K562 (cell line): ENCODE results near the gene KIRREL1. TPM values are rescaled to one million over a fixed set of nuclear protein-coding genes. Genes with fewer than 3 reads are reported as not detected.

ENCODE experiments used
- ATAC-seq: fragments of 200-7000 bp; cut with Tn5 transposase; 3 replicates; pipeline ENCODE4 v1.9.1; 2020; ENCODE audit warnings: moderate library complexity
- BruUV-seq: library from RNA; stranded (reverse); fragments of 400-500 nt; replicated peaks from 2 replicates; lab custom pipeline; 2021; lab: Mats Ljungman, UMichigan
- CTCF ChIA-PET: fragments of 300-600 bp; formaldehyde crosslinking; extraction: SDS; loops from one replicate; lab custom pipeline; 2021; ENCODE audit warnings: low intra/inter-chr PET ratio; lab: Yijun Ruan, JAX
- POLR2A ChIA-PET: fragments of 300-600, 350-650 bp; sonication (Branson Sonifier 250); formaldehyde crosslinking; extraction: SDS; loops from one replicate; lab custom pipeline; 2021; ENCODE audit warnings: antibody characterized with exemption, inconsistent platforms; lab: Yijun Ruan, JAX
- DNase-seq, 4 experiments: peaks; one replicate each; pipeline versions ENCODE4 v3.0.0 to v3.0.0-alpha.2; 2011 to 2018; ENCODE audit warnings: low spot score in 3 of 4, mixed read lengths in 3 of 4; ENCODE audit errors: extremely low read depth in 1 of 4
- FAIRE-seq: peaks from 2 replicates; lab custom pipeline; 2011; peaks lifted over from hg19 to GRCh38; lab: Jason Lieb, UNC
- H2AFZ ChIP-seq: 2 replicates; pipeline ENCODE4 v1.6.0; 2011; ENCODE audit warnings: low read depth, low read length, control low read depth, inconsistent platforms
- H3K27ac ChIP-seq: fragments of 200-600 bp; 3 replicates; pipeline ENCODE4 v1.8.0; 2011; ENCODE audit warnings: low read depth, mild to moderate bottlenecking, control low read depth, inconsistent platforms, low read length, moderate library complexity, mixed read lengths; ENCODE audit errors: extremely low read depth
- H3K27me3 ChIP-seq, 2 experiments: fragments of 300-600 bp in 1 of 2; 2 replicates in 1 of 2; 3 replicates in 1 of 2; pipeline versions ENCODE4 v1.6.0 to v1.8.0; 2011; ENCODE audit warnings: inconsistent platforms in 2 of 2, low read length in 2 of 2, mild to moderate bottlenecking in 1 of 2, mixed read lengths in 1 of 2, moderate library complexity in 1 of 2; ENCODE audit not compliant: control insufficient read depth in 2 of 2, insufficient read depth in 2 of 2
- H3K36me3 ChIP-seq: fragments of 300-600 bp; 3 replicates; pipeline ENCODE4 v1.8.0; 2011; ENCODE audit warnings: mild to moderate bottlenecking, low read length, inconsistent platforms; ENCODE audit not compliant: control insufficient read depth, insufficient read depth
- H3K4me1 ChIP-seq, 2 experiments: fragments of 200-600 bp in 1 of 2; replicated peaks in 1 of 2; 2 replicates in 1 of 2; 3 replicates in 1 of 2; pipeline versions ENCODE4 v1.5.1 to v1.8.0; 2011; ENCODE audit warnings: inconsistent platforms in 2 of 2, low read length in 2 of 2, mild to moderate bottlenecking in 1 of 2, mixed read lengths in 1 of 2, moderate library complexity in 1 of 2; ENCODE audit not compliant: control insufficient read depth in 2 of 2, insufficient read depth in 2 of 2
- H3K4me2 ChIP-seq: 2 replicates; pipeline ENCODE4 v1.6.1; 2011; ENCODE audit warnings: low read length, control low read depth, inconsistent platforms, mixed read lengths; ENCODE audit not compliant: insufficient read depth
- H3K4me3 ChIP-seq: fragments of 200-600 bp; sonication (generic), shearing (Covaris generic); 2 replicates; pipeline ENCODE4 v1.5.1; 2016; ENCODE audit warnings: control low read depth, inconsistent platforms
- H3K79me2 ChIP-seq: fragments of 200-600 bp; 3 replicates; pipeline ENCODE4 v1.8.0; 2011; ENCODE audit warnings: low read length, inconsistent platforms; ENCODE audit not compliant: control insufficient read depth, insufficient read depth
- H3K9ac ChIP-seq, 2 experiments: 2 replicates each; pipeline versions ENCODE4 v1.6.0 to v1.6.1; 2011; ENCODE audit warnings: low read depth in 2 of 2, low read length in 2 of 2, control low read depth in 1 of 2, inconsistent platforms in 1 of 2, mild to moderate bottlenecking in 1 of 2, mixed read lengths in 1 of 2; ENCODE audit not compliant: insufficient read depth in 1 of 2
- H3K9me1 ChIP-seq: one replicate; pipeline ENCODE4 v1.6.0; 2011; ENCODE audit warnings: inconsistent platforms, mild to moderate bottlenecking, low read length, moderate library complexity; ENCODE audit not compliant: control insufficient read depth, insufficient read depth
- H3K9me3 ChIP-seq: replicated peaks from 2 replicates; pipeline ENCODE4 v1.5.1; 2011; ENCODE audit warnings: low read depth, low read length, inconsistent platforms; ENCODE audit not compliant: control insufficient read depth, insufficient read depth
- H4K20me1 ChIP-seq: replicated peaks from 2 replicates; pipeline ENCODE4 v1.6.1; 2011; ENCODE audit warnings: low read length, inconsistent platforms, mixed read lengths; ENCODE audit not compliant: control insufficient read depth, insufficient read depth
- ARNT ChIP-seq, 2 experiments: fragments of 450-650 bp; IDR thresholded peaks; 2 replicates each; pipeline ENCODE4 v1.6.1; 2016; ENCODE audit warnings: mild to moderate bottlenecking in 1 of 2
- CEBPB ChIP-seq: fragments of 450-650 bp; IDR thresholded peaks from 2 replicates; pipeline ENCODE4 v1.6.1; 2016; ENCODE audit warnings: missing genetic modification characterization, missing compliant biosample characterization
- EHMT2 ChIP-seq: fragments of 450-650 bp; IDR thresholded peaks from 2 replicates; pipeline ENCODE4 v1.6.1; 2018; ENCODE audit warnings: antibody characterized with exemption
- HDAC1 ChIP-seq, 2 experiments: fragments of 450-650 bp; IDR thresholded peaks; 2 replicates each; pipeline ENCODE4 v1.6.1; 2016 to 2017; ENCODE audit warnings: inconsistent platforms in 1 of 2, mild to moderate bottlenecking in 1 of 2, moderate library complexity in 1 of 2
- MXI1 ChIP-seq: IDR thresholded peaks from 2 replicates; pipeline ENCODE4 v1.6.1; 2011; ENCODE audit warnings: low read depth, mild to moderate bottlenecking, improper control_type of control experiment, low read length
- NRF1 ChIP-seq, 2 experiments: fragments of 450-650 bp; IDR thresholded peaks in 1 of 2; conservative IDR thresholded peaks in 1 of 2; 2 replicates each; pipeline ENCODE4 v1.6.1; 2014; ENCODE audit warnings: mild to moderate bottlenecking in 2 of 2
- PHTF2 ChIP-seq: fragments of 250-450 bp; sonication (Bioruptor Pico); IDR thresholded peaks from 2 replicates; pipeline ENCODE4 v1.5.0; 2021; ENCODE audit warnings: mild to moderate bottlenecking
- POLR2H ChIP-seq: IDR thresholded peaks from 2 replicates; pipeline ENCODE4 v1.6.1; 2016; ENCODE audit warnings: missing genetic modification characterization, low read depth, mild to moderate bottlenecking, control low read depth, missing compliant biosample characterization, moderate library complexity
- SMARCB1 ChIP-seq: IDR thresholded peaks from 2 replicates; pipeline ENCODE4 v1.6.1; 2011; ENCODE audit warnings: improper control_type of control experiment, low read depth; ENCODE audit not compliant: insufficient read length
- ZNF165 ChIP-seq: fragments of 250-450 bp; sonication (Bioruptor Pico); IDR thresholded peaks from 2 replicates; pipeline ENCODE4 v1.4.0; 2020; ENCODE audit warnings: borderline replicate concordance
- ZNF24 ChIP-seq: fragments of 450-650 bp; IDR thresholded peaks from 2 replicates; pipeline ENCODE4 v1.6.1; 2016
- ZNF561 ChIP-seq: fragments of 450-650 bp; formaldehyde crosslinking; conservative IDR thresholded peaks from 2 replicates; pipeline ENCODE4 v1.4.0; 2020; ENCODE audit warnings: mild to moderate bottlenecking, moderate library complexity
- ZNF764 ChIP-seq: fragments of 250-450 bp; sonication (Bioruptor Pico); IDR thresholded peaks from 2 replicates; pipeline ENCODE4 v1.4.0; 2020; ENCODE audit warnings: low read depth, mild to moderate bottlenecking, moderate library complexity
- WGBS: fragments of 100-300 bp; shearing (Covaris generic); methylation state at CpG from one replicate; pipeline ENCODE4 v1.1.6; 2016; ENCODE audit warnings: low coverage, mixed read lengths; ENCODE audit not compliant: insufficient coverage; ENCODE audit errors: missing lambda C conversion rate; 5-methylcytosine and 5-hydroxymethylcytosine counted together
- in situ Hi-C: fragments of 300-500 bp; cut with MboI; formaldehyde crosslinking; loops from 4 replicates; pipeline ENCODE4 v1.15.0; 2018; ENCODE audit warnings: inconsistent platforms, mixed read lengths
- intact Hi-C: fragments of 100-400 bp; cut with micrococcal nuclease; formaldehyde crosslinking; loops from 2 replicates; pipeline ENCODE4 v1.14.2; 2022
- polyA plus RNA-seq, 8 experiments: library from polyadenylated mRNA; depleted of rRNA in 4 of 8; stranded (reverse) in 5 of 8; unstranded in 3 of 8; fragments of >200 nt; fragmentation: Nextera tagmentation in 2 of 8; fragmentation: Illumina TruSeq in 1 of 8; extraction: Ambion mirVana in 2 of 8; extraction: Trizol in 1 of 8; gene quantifications; 2 replicates each; pipeline versions ENCODE4 v1.2.1 to v1.2.3, GENCODE V29; 2011 to 2014; ENCODE audit warnings: inconsistent platforms in 1 of 8, missing spikeins in 1 of 8
- total RNA-seq, 7 experiments: library from RNA; depleted of rRNA in 6 of 7; stranded (reverse); fragments of >200 nt in 6 of 7; fragmentation: Illumina TruSeq in 2 of 7; extraction: Trizol in 2 of 7; gene quantifications; 2 replicates each; pipeline versions ENCODE4 v1.2.1 to v1.2.3, GENCODE V29; 2011 to 2021; ENCODE audit warnings: low replicate concordance in 1 of 7

KIRREL1 gene
- total and polyA plus RNA-seq, 9 of the 15 experiments (the other 6 are each of a cell fraction or from before 2014, with no cell fraction given): under 0.01 to 0.22 (median 0.03) TPM; not detected in 3

GRCh38 chr1:158099185-158099584, 105.7 kb downstream of the KIRREL1 start:
- DNase-seq: no peak
- in situ Hi-C loops: loop anchor here (10.0 kb wide), 1 partner anchor 94 kb away; no protein-coding TSS in a partner anchor
- Histone ChIP-seq H3K79me2 (no peaks in the 10 kb centered on the region), H3K4me1 (peaks cover 0 to 4% of the 10 kb centered on the region in 2 experiments; a peak in 1 of 5 replicates), H4K20me1 (no peaks in the 10 kb centered on the region), H2AFZ (no peak overlapping the region), H3K27me3 (peaks cover 0 to 15% of the 10 kb centered on the region in 2 experiments; a peak in 2 of 5 replicates), H3K4me3 (no peak overlapping the region), H3K27ac (no peak overlapping the region), H3K4me2 (no peak overlapping the region), H3K9me1 (no peaks in the 10 kb centered on the region), H3K9me3 (no peaks in the 10 kb centered on the region), H3K36me3 (no peaks in the 10 kb centered on the region), H3K9ac (no peak overlapping the region)
- no TSS peak for BruUV-seq
- no peak for TF ChIP-seq ZNF561 (CRISPR knock-in tag)
- TF ChIP-seq HDAC1 (IDR thresholded peaks at IDR 0.05): no peak
- TF ChIP-seq EHMT2: no peak
- TF ChIP-seq ARNT (IDR thresholded peaks at IDR 0.05): no peak
- no peak for TF ChIP-seq SMARCB1
- TF ChIP-seq PHTF2 (CRISPR knock-in tag): no peak
- no peak for TF ChIP-seq NRF1 (conservative IDR thresholded peaks at IDR 0.05 in 1 of 2, IDR thresholded peaks at IDR 0.05 in 1 of 2)
- TF ChIP-seq ZNF165 (CRISPR knock-in tag): no peak
- TF ChIP-seq CEBPB (tag): no peak
- TF ChIP-seq ZNF24: no peak
- TF ChIP-seq ZNF764: no peak
- no peak for TF ChIP-seq POLR2H (tag)
- no peak for TF ChIP-seq MXI1
- WGBS: 5% methylated on average over 3 of the region's 3 CpGs
- ChIA-PET POLR2A (no interaction called here), CTCF (no interaction called here)
- ATAC-seq: no peak
- intact Hi-C loops: no loop called here
- FAIRE-seq: no peak
